K562 treated with DMSO at 1 percent for 24 hours (cell line): ENCODE measurements around the gene LMO1. TPM values are rescaled to one million over a fixed set of nuclear protein-coding genes. Genes with fewer than 3 reads are reported as not detected.

Source experiments
- total RNA-seq: library from RNA; unstranded; fragments of 300-600 nt; gene quantifications from 2 replicates; pipeline ENCODE4 v1.2.3, GENCODE V29; 2022; ENCODE audit warnings: low read depth; ENCODE audit not compliant: insufficient read depth

The LMO1 gene
- total RNA-seq: not detected in 2 replicates

GRCh38 chr11:8263769-8264410 is at the start of gene LMO1:
Gene LMO1, minus strand, starts transcription at chr11:8263878. Its CDS starts 516 bp downstream, at chr11:8263362.

Other genes starting within 250 kb of the LMO1 start
- not detected in 2 replicates for gene TUB, start 182.7 kb downstream of the LMO1 start, total RNA-seq
- not detected in 2 replicates for gene RIC3, start 94.9 kb downstream of the LMO1 start, total RNA-seq